Stimulated activated CD8-positive, alpha-beta memory T cell treated with anti-CD3 and anti-CD28 coated beads, Interleukin-15, amount 100 ng/mL, for 4 hours (primary cell): Measurements from ENCODE around the gene RIPK4.
"Not testable (repeated sequence)": the region's sequence is repeated elsewhere in the genome, so short reads cannot be mapped to it uniquely, and the experiment has no call there.

Source experiments
- DNase-seq, 2 donors: peaks; one replicate each; pipeline ENCODE4 v3.0.0-alpha.2; 2020; ENCODE audit warnings: low read depth in 2 of 2

RIPK4 gene

DNA sequence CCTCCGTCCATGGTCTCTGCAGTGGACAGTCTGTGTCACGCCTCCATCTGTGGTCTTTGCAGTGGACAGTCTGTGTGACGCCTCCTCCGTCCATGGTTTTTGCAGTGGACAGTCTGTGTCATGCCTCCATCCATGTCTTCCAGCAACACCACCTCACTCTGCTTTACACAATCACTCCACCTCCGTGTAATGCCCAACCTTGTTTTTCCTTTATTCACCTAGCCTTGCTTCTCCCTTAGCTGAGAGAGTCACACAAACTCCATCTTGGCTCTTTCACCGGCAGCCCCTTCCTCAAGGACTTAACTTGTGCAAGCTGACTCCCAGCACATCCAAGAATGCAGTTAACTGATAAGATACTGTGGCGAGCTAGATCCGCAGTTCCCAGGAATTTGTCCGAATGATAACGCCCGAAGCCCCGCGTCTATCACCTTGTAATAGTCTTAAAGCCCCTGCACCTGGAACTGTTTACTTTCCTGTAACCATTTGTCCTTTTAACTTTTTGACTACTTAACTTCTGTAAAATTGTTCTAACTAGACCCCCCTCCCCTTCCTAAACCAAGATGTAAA lies 52.5 kb downstream of the RIPK4 start:
- DNase-seq = not testable (repeated sequence)

DNA sequence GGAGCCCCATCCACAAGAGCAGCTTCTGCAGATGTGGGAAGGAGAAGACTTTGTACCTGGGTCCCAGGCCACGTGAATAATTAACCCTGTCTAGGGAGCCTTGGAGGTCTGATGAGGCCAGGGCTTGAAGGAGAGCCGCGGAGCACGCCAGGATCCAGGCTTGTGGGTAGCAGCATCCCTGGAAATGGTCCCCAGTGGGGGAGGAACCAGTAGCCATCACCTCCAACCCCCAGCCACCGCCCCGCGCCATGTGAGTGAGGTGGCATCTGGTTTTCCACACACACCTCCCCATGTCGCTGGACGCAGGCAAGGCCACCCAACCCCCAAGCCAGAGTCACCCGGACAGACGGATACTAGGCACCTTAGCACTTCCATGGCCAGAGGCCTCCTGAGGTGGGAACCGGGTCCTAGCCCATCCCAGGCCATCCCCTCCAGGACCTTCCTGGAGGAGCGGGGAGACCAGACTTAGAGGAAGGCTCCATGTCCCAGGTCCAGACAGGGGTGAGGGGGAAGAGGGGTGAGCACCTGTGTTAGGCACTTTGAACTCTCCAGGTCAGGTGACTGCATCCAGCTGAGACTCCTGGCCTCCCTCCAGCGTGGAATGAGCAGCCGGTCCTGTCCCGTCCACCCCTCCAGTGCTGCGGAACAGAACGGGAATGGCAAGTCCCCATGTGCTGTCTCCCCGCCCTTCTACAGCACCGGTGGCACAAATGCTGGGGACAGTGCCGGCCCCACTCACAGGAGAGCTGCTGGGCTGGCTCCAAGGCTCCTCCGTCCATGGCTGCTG lies 53.2 kb downstream of the RIPK4 start:
- DNase-seq = no peak

- DNase-seq = no peak
Measured at GRCh38 chr21:41712730-41713129, 54.1 kb downstream of the RIPK4 start.

DNA sequence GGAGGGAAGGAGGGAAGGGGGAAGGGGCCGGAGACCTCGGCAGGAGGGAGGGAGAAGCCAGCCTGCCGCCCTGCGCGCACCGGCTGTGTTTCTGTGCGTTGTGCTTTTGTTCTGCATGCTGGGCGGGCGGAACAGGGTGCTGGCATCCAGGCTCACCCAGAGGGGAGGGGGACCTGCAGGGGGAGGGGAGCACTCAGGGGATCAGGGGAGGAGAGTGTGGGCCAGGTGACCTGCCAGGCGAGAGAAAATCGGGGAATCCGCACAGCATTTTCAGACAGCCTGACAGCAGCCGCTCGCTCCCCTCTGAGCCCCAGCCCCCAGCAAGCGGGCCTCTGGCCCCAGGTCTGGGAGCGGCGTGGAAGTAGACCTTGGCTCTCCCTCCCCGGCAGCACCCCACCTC lies 54.7 kb downstream of the RIPK4 start:
- no peak for DNase-seq

DNA sequence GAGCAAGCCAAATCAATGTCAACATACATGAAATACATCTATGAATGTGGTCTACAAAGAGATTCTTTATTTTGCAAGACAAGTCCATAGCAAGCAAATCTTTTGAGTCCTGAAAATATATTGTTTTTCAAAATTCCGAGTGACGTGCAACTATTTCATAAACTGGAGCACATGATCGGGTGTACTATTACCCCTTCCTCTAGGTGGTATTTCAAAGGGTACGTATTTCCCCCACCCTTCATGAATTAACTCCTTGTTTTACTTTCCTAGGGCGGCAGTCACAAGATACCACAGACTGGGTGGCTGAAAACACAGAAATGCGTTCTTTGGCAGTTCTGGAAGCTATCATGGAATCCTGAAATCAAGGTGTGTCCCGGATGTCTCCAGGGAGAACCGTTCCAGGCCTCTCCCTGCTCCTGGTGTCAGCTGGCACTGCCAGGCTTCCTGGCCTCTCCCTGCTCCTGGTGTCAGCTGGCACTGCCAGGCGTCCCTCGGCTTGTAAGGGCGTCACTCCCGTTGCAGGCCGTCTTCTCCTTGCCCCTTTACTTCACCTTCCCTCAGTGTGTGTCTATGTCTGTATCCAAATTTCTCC lies 55.3 kb downstream of the RIPK4 start:
- DNase-seq = no peak

DNA sequence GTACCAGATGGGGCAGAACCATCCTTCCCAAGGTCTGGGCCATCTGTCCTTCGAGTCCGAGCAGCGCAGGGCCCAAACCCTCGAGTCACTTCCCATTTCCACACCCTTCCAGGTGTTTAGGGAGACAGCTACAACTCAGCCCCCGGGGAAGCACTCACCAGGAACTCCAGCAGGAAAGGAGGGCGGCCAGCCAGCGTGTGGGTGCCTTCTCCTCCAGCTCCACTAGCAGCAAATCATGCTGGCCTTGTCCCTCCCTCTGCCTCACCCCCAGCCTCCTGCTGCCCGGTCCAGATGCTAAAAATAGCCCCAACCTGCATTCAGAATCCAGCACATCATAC lies 56.1 kb downstream of the RIPK4 start:
- no peak for DNase-seq

- DNase-seq = no peak
Measured at GRCh38 chr21:41709965-41710822, 56.7 kb downstream of the RIPK4 start.

DNA sequence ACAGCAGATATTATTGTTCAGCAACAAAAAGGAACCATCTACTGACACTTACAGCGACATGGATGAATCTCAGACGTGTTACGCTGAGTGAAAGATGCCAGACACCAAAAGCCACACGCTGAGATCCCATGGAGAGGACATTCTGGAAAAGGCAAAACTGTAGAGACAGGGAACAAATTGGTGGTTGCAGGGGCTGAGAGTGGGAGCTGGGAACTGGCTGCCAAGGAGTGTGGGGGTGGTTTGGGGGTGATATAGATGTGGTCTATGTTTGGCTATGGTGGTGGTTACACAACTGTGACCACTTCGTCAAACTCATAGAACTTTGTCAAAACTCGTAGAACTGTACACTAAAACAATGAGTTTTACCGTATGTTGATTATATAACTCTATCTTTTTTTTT lies 57.7 kb downstream of the RIPK4 start:
- DNase-seq = no peak

DNA sequence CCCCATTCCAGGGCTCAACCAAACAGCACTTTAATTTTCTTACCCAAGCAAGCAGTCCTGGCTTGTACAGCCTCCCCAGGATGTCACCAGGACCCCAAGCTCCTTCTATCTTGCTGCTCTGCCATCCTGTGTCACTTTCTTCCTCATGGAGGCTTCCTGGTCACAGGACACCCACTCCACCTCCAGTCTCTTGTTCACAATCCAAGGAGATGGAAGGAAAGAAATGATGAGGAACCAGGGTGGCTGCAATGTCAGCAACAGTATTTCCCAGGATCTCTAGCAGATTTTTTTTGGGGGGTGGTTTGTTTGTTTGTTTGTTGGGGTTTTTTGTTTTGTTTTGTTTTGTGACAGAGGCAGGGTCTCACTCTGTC lies 58.9 kb downstream of the RIPK4 start:
- DNase-seq = no peak

DNA sequence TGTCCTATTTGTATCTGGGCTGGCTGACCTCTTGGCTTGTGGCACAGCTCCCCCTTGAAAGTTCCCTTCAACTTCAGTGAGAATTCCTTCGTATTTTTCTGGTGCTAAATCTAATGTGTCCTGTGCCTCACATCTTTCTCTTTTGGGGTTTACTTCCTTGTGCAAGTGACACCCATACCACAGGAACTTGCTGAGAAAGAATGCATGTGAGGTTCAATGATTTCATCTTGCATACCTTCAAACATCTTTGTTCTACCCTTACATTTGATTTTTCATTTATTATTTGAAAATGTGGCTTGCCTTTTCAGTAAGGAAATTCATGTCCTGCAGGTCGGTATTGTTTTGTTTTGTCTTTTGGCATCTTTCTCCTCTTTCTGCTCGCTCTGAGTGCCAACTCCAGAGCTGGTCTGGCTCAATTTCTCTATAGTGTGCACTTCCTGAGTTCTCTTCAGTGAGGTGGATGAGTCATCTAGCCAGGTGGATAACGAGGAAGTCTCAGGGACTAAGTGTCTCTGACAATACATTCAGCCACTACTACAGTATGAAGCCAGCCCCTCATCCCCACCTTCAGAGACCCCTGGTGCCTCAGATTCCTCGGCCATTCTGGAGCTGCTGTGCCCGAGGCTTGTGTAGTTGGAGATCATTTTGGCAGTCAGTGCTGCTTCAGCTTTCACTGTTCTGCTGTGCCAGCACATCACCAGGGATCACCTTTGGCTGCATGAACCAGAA lies 59.5 kb downstream of the RIPK4 start:
- no peak for DNase-seq

DNA sequence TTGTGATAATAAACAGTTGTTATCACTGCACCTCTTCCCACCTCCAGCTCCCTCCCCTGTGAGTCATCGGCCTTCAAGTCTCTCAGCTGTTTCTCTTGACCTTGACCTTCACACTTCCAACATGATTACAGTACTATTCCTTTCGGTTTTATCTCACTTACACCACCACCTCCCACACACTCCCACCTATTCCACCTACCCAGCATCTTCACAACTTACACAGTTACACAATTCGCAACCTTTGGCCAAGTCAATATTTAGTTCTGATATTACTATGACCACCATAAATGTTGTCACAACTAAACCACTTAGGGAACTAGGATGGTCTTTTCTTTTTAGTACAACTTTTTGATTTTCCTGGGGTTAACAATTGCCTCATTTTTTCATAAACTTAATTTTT lies 60.2 kb downstream of the RIPK4 start:
- no peak for DNase-seq

DNA sequence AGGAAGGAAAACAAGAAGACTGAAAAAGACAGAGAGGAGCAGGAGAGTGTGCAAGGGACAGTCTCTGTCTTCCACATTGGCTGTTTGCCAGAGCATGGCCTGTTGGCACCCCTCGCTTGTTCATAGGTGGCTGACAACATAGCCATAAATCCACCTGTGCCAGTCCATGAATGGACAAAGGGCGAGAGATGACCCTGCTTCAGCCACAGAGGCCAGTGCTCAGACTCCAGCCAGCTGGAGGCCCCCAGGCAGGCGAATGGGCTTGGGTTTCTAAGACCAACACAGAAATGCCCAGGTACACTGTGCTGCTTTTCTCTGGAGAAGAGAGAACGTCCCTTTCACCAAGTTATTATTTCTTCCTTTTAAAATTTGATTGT lies 60.6 kb downstream of the RIPK4 start:
- DNase-seq = no peak

DNA sequence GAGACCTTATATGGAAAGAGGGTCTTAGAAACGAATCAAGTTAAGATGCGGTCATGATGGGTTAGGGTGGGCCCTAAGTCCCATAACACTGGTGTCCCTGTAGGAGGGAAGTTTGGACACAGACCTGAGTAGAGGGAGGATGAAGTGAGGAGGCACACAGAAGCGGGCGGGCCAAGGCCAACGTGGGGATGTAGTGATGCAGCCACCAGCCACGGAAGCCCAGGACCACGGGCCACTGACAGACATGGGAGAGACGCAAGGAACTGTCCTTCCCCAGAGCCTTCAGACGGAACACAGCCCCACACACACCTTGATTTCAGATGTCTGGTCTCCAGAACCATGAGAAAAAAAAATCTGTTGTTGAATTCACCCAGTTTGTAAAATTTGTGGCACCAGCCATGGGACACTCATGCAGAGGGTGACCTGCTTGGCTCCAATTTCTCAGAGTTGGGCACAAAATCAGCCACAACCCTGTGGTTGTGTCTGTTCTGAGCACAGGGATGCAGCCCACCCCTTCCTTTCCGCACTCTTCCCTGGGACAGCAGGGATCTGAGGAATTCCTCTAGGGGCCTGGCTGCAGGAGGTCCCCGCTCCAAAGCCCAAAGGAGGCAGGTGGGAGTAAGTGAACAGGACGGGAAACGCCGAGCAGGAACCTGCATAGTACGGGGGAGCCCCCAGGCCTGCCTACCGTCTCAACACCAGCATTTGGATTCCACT lies 61.1 kb downstream of the RIPK4 start:
- no peak for DNase-seq

- DNase-seq = no peak
Measured at GRCh38 chr21:41703857-41704501, 62.9 kb downstream of the RIPK4 start.

GRCh38 chr21:41701749-41702148 lies 65.1 kb downstream of the RIPK4 start:
- DNase-seq = no peak

DNA sequence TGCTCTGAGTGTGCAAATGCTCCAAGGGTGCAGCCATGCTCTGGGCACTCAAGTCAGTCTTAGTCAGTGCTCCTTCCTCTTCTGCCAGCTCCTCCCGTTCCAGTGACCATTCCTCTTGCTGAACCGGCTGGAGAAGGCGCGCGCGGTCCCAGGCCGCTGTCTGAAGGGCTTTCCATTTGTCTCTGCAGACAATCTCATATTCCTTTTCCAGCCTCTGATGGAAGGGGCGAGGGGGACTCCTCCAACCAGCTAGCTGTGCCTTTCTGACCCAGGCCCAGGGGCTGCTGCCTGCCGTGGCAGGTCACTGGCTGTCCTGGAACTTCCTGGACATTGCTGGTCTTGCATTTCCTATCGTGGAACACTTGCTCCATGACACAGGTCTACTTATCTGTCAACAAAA lies 67.5 kb downstream of the RIPK4 start:
- DNase-seq = no peak

DNA sequence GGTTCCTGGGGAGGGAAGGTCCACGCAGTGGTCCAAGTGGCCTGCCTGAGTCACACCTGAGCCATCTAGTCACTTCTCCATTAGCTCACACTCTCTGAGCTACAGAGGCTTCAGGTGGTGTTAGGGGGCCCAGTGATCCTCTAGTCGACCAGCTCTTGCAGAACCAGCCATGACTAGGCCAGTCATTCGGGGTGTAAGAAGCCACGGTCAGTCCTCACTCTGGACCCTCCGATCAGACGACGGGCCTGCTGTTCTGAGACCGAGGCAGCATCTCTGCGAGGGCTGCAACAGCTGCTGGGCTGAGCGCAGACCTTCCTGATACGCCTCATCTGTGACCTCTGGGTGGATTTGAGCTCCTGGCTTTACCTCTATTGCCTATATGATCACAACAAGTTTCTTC lies 68.8 kb downstream of the RIPK4 start:
- DNase-seq = no peak

DNA sequence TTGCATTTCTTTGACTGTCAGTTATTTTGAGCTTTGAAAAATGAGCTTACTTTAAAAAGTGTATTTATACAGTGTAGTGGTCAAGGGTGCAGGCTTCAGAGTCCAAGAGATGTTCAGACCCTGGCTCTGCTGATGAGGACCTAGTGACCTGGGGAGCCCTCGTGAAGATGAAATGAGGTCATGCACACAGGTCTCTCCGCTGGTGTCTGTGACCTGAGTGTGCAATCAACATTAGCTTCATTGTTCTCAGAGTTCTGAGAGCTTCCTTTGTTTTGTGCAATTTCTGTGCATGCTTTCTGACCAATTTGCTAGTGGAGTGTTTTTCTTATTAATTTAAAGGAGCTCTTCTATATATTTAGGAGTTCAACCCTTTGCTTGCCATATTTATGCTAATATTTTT lies 71.3 kb downstream of the RIPK4 start:
- no peak for DNase-seq

DNA sequence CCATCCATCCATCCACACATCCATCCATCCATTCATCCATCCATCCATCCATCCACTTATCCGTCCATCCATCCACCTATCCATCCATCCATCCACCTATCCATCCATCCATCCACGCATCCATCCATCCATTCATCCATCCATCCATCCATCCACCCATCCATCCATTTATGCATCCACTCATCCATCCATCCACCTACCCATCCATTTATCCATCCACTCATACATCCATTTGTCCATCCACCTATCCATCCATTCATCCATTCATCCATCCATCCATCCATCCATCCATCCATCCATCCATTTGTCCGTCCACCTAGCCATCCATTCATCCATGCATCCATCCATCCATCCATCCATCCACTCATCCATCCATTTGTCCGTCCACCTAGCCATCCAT lies 72.8 kb downstream of the RIPK4 start:
- DNase-seq = not testable (repeated sequence)

DNA sequence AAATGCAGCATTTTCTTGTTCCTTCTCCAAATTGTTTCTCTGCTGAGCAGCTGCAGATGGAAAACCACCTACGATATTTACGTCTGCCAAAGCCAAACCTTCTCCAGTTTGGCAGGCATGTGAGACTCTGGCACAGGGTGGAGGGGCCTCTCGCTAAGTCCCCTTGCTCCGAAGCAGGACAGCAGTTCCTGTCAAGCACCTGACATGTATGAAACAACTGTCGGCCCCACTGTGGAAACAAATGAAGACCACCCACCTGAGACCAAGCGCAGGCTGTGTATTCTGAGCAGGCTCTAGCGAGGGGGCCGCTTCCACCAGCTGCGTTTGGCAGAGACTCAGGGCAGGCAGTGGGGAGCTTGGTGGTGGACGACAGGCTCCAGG lies 74.7 kb downstream of the RIPK4 start:
- no peak for DNase-seq
